ENCODE measurements around the gene NES.

DNA sequence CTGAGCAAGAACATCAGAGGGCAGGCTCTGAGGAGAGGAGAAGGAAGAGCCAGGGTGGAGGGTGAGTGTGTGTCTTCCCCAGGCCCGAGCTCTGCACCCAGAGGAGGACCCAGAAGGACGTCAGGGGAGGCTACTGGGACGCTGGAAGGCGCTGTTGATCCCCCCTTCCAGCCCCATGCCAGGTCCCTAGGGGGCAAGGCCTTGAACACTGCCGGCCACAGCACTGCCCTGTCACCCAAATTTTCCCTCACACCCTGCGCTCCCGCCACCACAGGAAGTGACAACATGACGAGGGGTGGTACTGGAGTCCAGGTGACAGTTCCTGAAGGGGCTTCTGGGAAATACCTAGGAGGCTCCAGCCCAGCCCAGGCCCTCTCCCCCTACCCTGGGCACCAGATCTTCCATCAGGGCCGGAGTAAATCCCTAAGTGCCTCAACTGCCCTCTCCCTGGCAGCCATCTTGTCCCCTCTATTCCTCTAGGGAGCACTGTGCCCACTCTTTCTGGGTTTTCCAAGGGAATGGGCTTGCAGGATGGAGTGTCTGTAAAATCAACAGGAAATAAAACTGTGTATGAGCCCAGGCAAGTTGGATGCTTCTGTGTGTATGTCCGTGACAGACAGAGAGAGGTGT is 18.1 kb downstream of the NES start:
- TF ChIP-seq, protein P1, sequence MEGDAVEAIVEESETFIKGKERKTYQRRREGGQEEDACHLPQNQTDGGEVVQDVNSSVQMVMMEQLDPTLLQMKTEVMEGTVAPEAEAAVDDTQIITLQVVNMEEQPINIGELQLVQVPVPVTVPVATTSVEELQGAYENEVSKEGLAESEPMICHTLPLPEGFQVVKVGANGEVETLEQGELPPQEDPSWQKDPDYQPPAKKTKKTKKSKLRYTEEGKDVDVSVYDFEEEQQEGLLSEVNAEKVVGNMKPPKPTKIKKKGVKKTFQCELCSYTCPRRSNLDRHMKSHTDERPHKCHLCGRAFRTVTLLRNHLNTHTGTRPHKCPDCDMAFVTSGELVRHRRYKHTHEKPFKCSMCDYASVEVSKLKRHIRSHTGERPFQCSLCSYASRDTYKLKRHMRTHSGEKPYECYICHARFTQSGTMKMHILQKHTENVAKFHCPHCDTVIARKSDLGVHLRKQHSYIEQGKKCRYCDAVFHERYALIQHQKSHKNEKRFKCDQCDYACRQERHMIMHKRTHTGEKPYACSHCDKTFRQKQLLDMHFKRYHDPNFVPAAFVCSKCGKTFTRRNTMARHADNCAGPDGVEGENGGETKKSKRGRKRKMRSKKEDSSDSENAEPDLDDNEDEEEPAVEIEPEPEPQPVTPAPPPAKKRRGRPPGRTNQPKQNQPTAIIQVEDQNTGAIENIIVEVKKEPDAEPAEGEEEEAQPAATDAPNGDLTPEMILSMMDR (IDR thresholded peaks at IDR 0.05 in 8 of 11, conservative IDR thresholded peaks at IDR 0.05 in 3 of 11), result no peak
- TF ChIP-seq POLR2AphosphoS5 (IDR thresholded peaks at IDR 0.05) (no peak), POLR2A (IDR thresholded peaks at IDR 0.05) (no peak)

Data from spleen (tissue), 7 donors.